MCF 10A (cell line): ENCODE measurements around the gene SCAMP2. TPM values are rescaled to one million over a fixed set of nuclear protein-coding genes. Genes with fewer than 3 reads are reported as not detected.
A peak's percentile ranks its signal among the peaks of the same experiment; 100 is the strongest.

ENCODE experiments used
- BruUV-seq: library from RNA; stranded (reverse); fragments of 400-500 nt; replicated peaks from 2 replicates; lab custom pipeline; 2021; lab: Mats Ljungman, UMichigan
- CTCF ChIA-PET: fragments of 300-600 bp; sonication (Branson Sonifier 250); formaldehyde crosslinking; extraction: SDS; loops from one replicate; lab custom pipeline; 2021; ENCODE audit warnings: antibody characterized with exemption, inconsistent platforms; lab: Yijun Ruan, JAX
- POLR2A ChIA-PET: fragments of 300-600, 350-650 bp; sonication (Branson Sonifier 250); formaldehyde crosslinking; extraction: SDS; loops from one replicate; lab custom pipeline; 2020; ENCODE audit warnings: antibody characterized with exemption, inconsistent platforms; lab: Yijun Ruan, JAX
- DNase-seq: peaks from one replicate; pipeline ENCODE4 v3.0.0-alpha.2; 2018; ENCODE audit not compliant: unreplicated experiment
- H3K27ac Mint-ChIP-seq: one replicate; pipeline ENCODE4 v1.8.0; 2022; ENCODE audit warnings: mild to moderate bottlenecking, low read depth, mixed read lengths; ENCODE audit not compliant: unreplicated experiment
- H3K27me3 Mint-ChIP-seq: one replicate; pipeline ENCODE4 v1.8.0; 2022; ENCODE audit warnings: mixed read lengths; ENCODE audit not compliant: insufficient read depth, unreplicated experiment
- H3K36me3 Mint-ChIP-seq: one replicate; pipeline ENCODE4 v1.8.0; 2022; ENCODE audit warnings: mild to moderate bottlenecking, moderate library complexity, mixed read lengths; ENCODE audit not compliant: insufficient read depth, unreplicated experiment
- H3K4me1 Mint-ChIP-seq: one replicate; pipeline ENCODE4 v1.8.0; 2022; ENCODE audit warnings: mixed read lengths; ENCODE audit not compliant: insufficient read depth, unreplicated experiment
- H3K4me3 Mint-ChIP-seq: one replicate; pipeline ENCODE4 v1.8.0; 2022; ENCODE audit warnings: mild to moderate bottlenecking, moderate library complexity, mixed read lengths; ENCODE audit not compliant: unreplicated experiment
- H3K9me3 Mint-ChIP-seq: one replicate; pipeline ENCODE4 v1.8.0; 2022; ENCODE audit warnings: mixed read lengths; ENCODE audit not compliant: unreplicated experiment
- intact Hi-C: fragments of 100-400 bp; cut with micrococcal nuclease; formaldehyde crosslinking; loops from 2 replicates; pipeline ENCODE4 v1.14.1; 2022
- total RNA-seq: library from RNA; stranded (reverse); gene quantifications from 2 replicates; pipeline ENCODE4 v1.2.3, GENCODE V29; 2022
- TF ChIP-seq, protein P1 (sequence below): fragments of 200-600 bp; IDR thresholded peaks from one replicate; pipeline ENCODE4 v1.8.0; 2022; ENCODE audit warnings: antibody characterized with exemption, mild to moderate bottlenecking; ENCODE audit not compliant: unreplicated experiment

Gene SCAMP2
- total RNA-seq, 1 experiment from 2014 or later = 64.4 TPM

GRCh38 chr15:74913041-74913440, 39.9 kb upstream of the SCAMP2 start:
- Mint-ChIP-seq H3K27me3 (no peaks in the 10 kb centered on the region), H3K4me1 (no peaks in the 10 kb centered on the region), H3K27ac (no peak overlapping the region), H3K4me3 (no peak overlapping the region), H3K9me3 (no peaks in the 10 kb centered on the region), H3K36me3 (peaks cover 58% of the 10 kb centered on the region)
- POLR2A ChIA-PET = interaction anchor here (0.6 to 0.9 kb wide), 2 partner anchors 21 to 25 kb away, joined by 3 to 5 read pairs; partner anchors contain the start of gene COX5A
- intact Hi-C loops = no loop called here
- TF ChIP-seq, protein P1, sequence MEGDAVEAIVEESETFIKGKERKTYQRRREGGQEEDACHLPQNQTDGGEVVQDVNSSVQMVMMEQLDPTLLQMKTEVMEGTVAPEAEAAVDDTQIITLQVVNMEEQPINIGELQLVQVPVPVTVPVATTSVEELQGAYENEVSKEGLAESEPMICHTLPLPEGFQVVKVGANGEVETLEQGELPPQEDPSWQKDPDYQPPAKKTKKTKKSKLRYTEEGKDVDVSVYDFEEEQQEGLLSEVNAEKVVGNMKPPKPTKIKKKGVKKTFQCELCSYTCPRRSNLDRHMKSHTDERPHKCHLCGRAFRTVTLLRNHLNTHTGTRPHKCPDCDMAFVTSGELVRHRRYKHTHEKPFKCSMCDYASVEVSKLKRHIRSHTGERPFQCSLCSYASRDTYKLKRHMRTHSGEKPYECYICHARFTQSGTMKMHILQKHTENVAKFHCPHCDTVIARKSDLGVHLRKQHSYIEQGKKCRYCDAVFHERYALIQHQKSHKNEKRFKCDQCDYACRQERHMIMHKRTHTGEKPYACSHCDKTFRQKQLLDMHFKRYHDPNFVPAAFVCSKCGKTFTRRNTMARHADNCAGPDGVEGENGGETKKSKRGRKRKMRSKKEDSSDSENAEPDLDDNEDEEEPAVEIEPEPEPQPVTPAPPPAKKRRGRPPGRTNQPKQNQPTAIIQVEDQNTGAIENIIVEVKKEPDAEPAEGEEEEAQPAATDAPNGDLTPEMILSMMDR = no peak
- CTCF ChIA-PET = interaction anchor here (2.6 to 4.5 kb wide), 2 partner anchors 12 to 37 kb away, joined by 6 to 27 read pairs; no protein-coding TSS in a partner anchor
- DNase-seq = no peak
- TSS peak; percentile 19 for BruUV-seq

GRCh38 chr15:74908635-74909034, 35.5 kb upstream of the SCAMP2 start:
- no peak for DNase-seq
- Mint-ChIP-seq H3K4me1 (peaks cover 15% of the 10 kb centered on the region), H3K9me3 (no peaks in the 10 kb centered on the region), H3K27ac (no peak overlapping the region), H3K27me3 (no peaks in the 10 kb centered on the region), H3K4me3 (no peak overlapping the region), H3K36me3 (peaks cover 35% of the 10 kb centered on the region)
- no TSS peak for BruUV-seq
- TF ChIP-seq, protein P1 = no peak
- intact Hi-C loops = no loop called here
- ChIA-PET POLR2A (interaction anchor here (1.2 to 2.6 kb wide), 3 partner anchors 13 to 292 kb away, joined by 3 to 16 read pairs (median 3); partner anchors contain the start of genes CLK3 and MPI), CTCF (interaction anchor here (0.6 to 1.4 kb wide), 3 partner anchors 18 to 137 kb away, joined by 3 to 10 read pairs (median 3); no protein-coding TSS in a partner anchor)

- POLR2A ChIA-PET = interaction anchor here (0.6 to 2.6 kb wide), 28 partner anchors 10 to 1040 kb away, joined by 3 to 29 read pairs (median 6); partner anchors contain the start of genes C15orf39, CLK3, COX5A and CSK
- TF ChIP-seq, protein P1 = no peak
- CTCF ChIA-PET = interaction anchor here (1.0 to 1.6 kb wide), 7 partner anchors 10 to 323 kb away, joined by 3 to 10 read pairs (median 4); no protein-coding TSS in a partner anchor
- H3K4me1 Mint-ChIP-seq = peaks cover 15% of the 10 kb centered on the region
- no peaks in the 10 kb centered on the region for H3K27me3 Mint-ChIP-seq
- no peaks in the 10 kb centered on the region for H3K9me3 Mint-ChIP-seq
- BruUV-seq = TSS peak; percentile 66
- intact Hi-C loops = no loop called here
- no peak for DNase-seq
- H3K36me3 Mint-ChIP-seq = peaks cover 35% of the 10 kb centered on the region
- peak overlapping the region; percentile 95 for H3K4me3 Mint-ChIP-seq
- H3K27ac Mint-ChIP-seq = peak overlapping the region; percentile 97
Observed at GRCh38 chr15:74907163-74907870, 34.2 kb upstream of the SCAMP2 start.

DNA sequence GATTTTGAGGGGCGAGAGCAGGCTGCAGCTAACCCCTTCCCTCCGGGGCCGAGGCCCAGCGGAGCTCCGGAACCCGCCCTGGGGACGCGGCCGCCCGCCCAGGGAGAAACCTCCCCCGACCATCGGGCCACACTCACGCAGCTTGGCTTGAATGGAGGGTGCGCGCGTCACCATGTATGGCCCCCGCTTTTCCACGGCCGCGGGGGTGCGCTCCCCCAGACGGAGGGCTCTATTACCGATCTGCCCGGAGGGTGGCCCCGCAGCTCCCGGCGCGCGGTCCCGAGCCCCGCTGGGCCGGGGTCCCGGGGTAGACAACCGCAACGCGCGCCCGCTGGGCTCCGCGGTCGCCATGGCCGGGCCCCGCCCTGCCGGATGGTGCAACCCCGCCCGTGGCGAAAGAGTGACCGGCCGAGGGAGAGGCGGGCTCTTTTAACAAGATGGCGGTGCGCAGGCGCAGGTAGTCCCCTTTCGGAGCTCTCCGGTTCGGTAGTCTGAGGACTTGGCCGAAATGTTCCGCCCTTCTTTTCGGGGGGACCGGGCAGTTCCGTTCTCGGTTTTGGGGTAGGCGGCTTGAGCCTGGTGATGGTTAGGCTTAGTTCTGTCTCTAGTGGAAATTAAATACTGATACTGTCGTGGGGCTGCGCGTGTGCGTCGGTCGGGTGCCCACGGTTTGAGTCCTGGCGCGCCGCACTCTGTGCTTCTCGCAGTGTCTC, 33.4 kb upstream of the SCAMP2 start, which contains the start of gene FAM219B:
Gene FAM219B (minus strand): TSS at position 402 of the 713 bp plus-strand sequence. CDS start 51 bp downstream, at position 351.
- TF ChIP-seq, protein P1 = no peak
- ChIA-PET POLR2A (interaction anchor here (0.6 to 2.6 kb wide), 32 partner anchors 9 to 1041 kb away, joined by 3 to 29 read pairs (median 5); partner anchors contain the start of genes C15orf39, COX5A, CSK and MPI), CTCF (interaction anchor here (0.7 to 1.6 kb wide), 8 partner anchors 9 to 323 kb away, joined by 3 to 10 read pairs (median 3); partner anchors contain the start of gene ULK3)
- Mint-ChIP-seq H3K27ac (peak within 1 kb of the TSS; percentile 97), H3K27me3 (no peaks in the 10 kb centered on the region), H3K4me1 (peaks cover 15% of the 10 kb centered on the region), H3K36me3 (peaks cover 36% of the 10 kb centered on the region), H3K4me3 (peak within 1 kb of the TSS; percentile 95), H3K9me3 (no peaks in the 10 kb centered on the region)
- intact Hi-C loops = no loop called here
- peak; percentile 87 for DNase-seq
- no TSS peak for BruUV-seq
